ENCODE measurements around the gene KLHL34.

GRCh38 chrX:21606002-21606401, 52.1 kb downstream of the KLHL34 start:
- TF ChIP-seq ZNF274 (IDR thresholded peaks at IDR 0.05; ENCODE audit: low read depth, low read length), result no peak
- TF ChIP-seq YY1 (IDR thresholded peaks at IDR 0.05; ENCODE audit: insufficient read depth, insufficient read length), result no peak
- TF ChIP-seq SUZ12 (IDR thresholded peaks at IDR 0.05; ENCODE audit: extremely low read depth, insufficient read depth, insufficient read length), result no peak
